ENCODE results near the gene MACF1.
"Not testable (repeated sequence)": the region's sequence is repeated elsewhere in the genome, so short reads cannot be mapped to it uniquely, and the experiment has no call there.

Gene MACF1

DNA sequence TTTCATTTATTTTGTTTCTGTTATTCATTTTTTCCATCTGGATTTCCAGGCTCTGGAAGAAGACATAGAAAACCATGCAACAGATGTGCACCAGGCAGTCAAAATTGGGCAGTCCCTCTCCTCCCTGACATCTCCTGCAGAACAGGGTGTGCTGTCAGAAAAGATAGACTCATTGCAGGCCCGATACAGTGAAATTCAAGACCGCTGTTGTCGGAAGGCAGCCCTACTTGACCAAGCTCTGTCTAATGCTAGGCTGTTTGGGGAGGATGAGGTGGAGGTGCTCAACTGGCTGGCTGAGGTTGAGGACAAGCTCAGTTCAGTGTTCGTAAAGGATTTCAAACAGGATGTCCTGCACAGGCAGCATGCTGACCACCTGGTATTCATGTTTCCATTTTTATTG lies 223.4 kb downstream of the MACF1 start:
- no peak for DNase-seq

DNA sequence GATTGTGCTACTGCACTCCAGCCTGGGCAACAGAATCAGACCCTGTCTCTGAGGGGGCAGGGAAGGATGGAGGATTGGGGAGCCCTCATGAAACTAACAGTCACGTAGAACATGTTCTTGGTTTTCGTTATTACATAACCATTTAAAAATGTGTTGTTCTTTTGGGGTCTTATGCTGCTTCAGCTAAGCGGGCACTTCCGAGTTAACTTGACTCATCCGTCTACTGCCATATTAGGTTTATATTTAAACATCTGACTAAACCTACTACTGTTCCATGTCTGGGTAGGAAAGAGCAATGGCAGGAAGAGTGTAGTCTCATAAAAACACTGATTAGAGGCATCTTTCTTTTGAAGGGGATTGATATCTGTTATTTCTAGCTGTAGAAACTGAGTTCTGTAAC lies 227.4 kb downstream of the MACF1 start:
- no peak for DNase-seq

GRCh38 chr1:39434797-39435395 lies 230.4 kb downstream of the MACF1 start:
- no peak for DNase-seq

- no peak for DNase-seq
Observed at GRCh38 chr1:39435597-39435996, 231.1 kb downstream of the MACF1 start.

DNA sequence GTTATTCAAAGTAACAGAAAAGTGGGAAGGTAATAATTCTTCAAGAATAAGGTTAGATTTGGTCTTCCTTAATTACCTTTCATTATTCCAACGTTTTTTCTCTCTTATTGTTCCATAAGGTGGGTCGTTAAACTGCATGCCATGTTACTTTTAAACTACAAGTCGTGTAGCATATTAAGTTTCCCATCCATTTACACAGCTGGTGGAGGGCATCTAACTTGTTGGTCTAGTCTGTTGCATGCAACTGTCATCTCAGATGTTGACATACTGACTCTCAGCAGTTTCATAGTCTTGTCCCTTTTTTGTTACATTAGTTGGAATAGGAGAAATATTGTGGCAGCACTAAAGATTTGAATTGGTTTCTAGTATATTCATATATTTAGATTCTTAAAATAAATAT lies 232.3 kb downstream of the MACF1 start:
- no peak for DNase-seq

DNA sequence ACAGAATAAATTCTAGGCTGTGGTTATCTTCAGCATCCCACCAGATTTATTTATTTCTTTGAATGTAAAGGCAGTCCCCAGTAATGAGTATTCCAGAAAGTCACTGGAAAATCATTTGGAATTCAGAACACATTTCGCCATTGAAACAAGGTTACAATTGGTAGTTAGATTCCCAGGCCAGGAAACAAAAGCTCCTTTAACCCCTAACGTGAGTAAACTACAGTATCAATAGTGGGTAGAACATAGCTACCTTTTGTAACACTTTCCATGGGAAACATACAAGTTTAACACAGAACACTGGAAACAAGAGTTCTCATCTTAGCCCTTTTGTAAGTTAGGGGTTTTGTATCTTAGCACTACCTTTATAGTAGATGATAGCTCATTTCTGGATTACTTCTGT lies 233.5 kb downstream of the MACF1 start:
- no peak for DNase-seq

DNA sequence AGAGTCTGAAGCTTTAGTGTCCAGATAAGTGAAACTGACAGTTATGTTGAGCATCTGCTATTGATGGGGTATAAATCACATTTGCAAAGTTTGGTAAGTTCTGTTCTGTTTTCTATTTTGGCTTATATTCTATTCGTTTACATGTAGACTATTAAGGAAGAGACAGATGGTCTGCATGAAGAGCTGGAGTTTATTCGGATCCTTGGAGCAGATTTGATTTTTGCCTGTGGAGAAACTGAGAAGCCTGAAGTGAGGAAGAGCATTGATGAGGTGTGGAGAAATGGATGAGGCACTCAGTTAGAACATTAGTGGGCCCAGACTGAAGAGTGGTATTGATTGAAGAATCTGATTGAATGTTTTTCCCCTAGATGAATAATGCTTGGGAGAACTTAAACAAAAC lies 236.4 kb downstream of the MACF1 start:
- DNase-seq: no peak

GRCh38 chr1:39441797-39442196 lies 237.3 kb downstream of the MACF1 start:
- DNase-seq: no peak

DNA sequence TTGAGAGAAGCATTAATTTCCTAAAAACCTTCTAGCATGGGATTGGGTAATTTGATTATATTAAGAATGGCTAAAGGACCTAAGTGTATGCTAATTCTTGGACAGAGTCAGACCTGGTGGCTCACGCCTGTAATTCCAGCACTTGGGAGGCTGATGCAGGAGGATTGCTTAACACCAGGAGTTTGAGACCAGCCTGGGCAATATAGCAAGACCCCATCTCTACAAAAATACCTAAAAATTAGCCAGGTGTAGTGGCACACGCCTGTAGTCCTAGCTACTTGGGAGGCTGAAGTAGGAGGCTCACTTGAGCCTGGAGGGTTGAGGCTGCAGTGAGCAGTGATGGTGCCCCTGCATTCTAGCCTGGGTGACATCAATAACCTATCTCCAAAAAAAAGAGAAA lies 241.1 kb downstream of the MACF1 start:
- no peak for DNase-seq

DNA sequence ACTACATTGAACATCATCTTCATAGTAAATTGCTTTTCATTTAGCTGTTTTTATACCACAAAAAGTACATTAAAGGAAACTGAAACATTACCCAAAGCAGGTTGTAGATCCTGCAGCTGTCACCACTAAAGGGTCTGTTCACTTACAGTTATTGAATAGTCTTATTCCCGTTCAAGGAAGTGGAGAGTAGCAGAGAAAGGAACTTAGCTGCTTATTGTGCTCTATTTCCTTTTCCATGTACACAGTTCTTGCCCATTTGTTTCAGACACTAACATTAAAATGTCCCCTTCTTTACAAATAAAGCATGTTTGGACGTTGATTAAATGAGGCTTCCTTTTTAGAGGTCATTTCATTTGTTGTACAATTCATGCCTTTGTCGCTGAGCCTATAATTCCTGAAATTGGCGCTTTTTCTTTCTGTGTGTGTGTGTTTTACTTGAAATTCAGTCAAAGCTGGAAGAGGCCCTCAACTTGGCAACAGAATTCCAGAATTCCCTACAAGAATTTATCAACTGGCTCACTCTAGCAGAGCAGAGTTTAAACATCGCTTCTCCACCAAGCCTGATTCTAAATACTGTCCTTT lies 242.6 kb downstream of the MACF1 start:
- no peak for DNase-seq

DNA sequence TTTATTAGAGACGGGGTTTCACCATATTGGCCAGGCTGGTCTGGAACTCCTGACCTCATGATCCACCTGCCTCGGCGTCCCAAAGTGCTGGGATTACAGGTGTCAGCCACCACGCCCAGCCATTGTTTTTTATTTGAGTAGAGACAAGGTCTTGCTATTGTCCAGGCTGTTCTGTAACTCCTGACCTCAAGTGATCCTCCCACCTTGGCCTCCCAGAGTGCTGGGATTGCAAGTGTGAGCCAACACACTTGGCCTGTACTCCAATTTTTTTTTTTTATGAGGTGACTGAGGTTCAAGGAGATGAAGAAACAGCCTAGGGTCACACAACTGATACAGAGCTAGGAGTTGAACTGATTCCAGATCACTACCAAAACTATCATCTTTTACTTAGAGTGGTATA lies 245.5 kb downstream of the MACF1 start:
- DNase-seq: not testable (repeated sequence)

- no peak for DNase-seq
Observed at GRCh38 chr1:39450956-39451606, 246.6 kb downstream of the MACF1 start.

GRCh38 chr1:39452081-39452480 lies 247.6 kb downstream of the MACF1 start:
- no peak for DNase-seq

GRCh38 chr1:39452540-39452939 lies 248.0 kb downstream of the MACF1 start:
- no peak for DNase-seq

GRCh38 chr1:39453603-39454002 lies 249.1 kb downstream of the MACF1 start:
- no peak for DNase-seq

GRCh38 chr1:39458991-39459390 lies 254.5 kb downstream of the MACF1 start:
- no peak for DNase-seq

DNA sequence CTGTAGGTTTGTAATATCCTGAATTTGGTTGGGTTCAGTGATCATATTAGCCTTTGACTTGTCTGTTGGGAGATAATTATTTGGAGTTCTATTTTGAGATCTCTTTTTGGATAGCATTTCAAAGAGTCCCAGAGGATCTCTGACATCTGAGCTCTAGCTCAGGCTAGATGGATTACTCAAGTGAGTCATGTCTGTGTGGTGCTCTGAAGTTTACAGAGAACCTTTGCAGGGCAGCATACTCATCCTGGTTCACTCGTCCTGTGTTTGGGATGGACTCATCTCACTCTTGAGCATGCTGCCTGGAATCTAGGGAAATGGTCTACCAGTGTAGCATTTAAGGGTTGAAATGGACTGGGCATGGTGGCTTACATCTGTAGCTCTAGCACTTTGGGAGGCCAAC lies 257.6 kb downstream of the MACF1 start:
- DNase-seq: no peak

DNA sequence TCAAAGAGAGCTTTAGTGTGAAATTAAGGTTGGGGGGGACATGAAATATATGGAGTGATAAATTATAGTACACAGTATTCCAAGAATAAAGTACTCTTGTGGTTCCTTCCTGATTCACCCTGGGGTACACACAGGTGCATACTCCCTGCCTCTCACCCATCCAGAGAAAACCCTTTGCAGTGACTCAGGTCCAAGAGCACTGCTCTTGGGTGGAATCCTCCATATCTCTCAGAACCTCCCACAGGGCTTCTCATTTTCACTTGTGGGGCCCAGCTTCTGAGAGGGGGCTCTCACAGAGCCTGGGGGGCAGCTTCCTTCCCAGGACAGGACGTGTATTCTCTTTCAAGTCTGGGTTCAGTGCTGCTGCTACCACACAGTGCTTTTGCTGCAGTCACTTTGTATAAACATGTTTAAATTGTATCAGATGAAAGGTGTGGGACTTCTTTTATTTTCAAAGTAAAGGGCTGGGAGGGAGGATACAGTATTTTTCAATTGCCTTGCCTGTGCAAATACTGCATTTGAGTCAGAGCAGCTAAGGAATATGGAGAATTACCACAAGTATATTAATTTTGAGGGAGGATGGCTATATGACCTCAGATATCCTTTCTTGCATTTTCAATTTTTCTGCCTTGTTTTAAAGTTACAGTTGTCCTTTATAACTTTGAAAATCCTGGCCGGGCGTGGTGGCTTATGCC lies 262.1 kb downstream of the MACF1 start:
- DNase-seq: no peak

GRCh38 chr1:39467108-39467720 lies 262.7 kb downstream of the MACF1 start:
- DNase-seq: not testable (repeated sequence)

DNA sequence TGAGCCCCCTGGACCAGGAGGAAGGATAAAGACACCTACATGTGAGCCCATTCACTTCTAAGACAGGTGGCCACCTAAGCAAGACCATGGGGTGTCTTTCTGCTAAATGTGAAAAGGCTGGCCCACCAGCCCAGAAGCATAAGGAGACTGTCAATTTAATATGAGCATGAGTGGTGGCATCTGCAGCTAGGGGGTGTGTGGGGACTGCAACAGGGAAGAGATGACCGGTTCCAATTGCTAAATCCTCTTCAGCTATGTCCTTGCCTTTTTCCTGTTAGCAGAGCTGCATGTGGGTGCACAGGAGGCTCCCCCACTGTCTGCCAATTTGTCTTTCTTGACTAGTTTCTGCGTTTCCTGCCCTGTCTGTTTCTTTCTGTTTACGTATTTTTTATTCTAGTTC lies 264.7 kb downstream of the MACF1 start:
- DNase-seq: no peak

- no peak for DNase-seq
Observed at GRCh38 chr1:39470040-39470439, 265.5 kb downstream of the MACF1 start.

DNA sequence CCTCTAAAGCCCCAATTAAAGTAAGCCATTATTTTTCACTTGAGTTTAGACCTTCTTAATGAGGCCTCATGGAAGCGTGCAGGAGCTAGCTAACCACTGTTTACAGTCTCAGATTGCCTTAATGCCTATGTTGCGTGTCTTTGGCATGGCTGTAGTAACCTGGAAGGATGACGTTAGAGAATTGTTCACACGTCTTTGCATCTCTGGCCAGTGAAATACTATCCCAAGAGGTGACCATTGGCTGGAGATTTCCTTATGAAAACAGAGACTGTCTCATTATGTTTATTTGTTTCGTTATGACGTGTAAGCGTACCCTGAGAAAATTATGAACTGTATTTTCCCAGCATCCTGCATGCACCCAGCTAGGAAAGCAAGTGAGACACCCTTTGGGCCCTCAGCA lies 268.3 kb downstream of the MACF1 start:
- no peak for DNase-seq

- no peak for DNase-seq
Observed at GRCh38 chr1:39473324-39473723, 268.8 kb downstream of the MACF1 start.

GRCh38 chr1:39474810-39475209 lies 270.3 kb downstream of the MACF1 start:
- DNase-seq: no peak

Measured in NCI-H187 (cell line).